Peyer's patch (tissue), 4 donors: ENCODE measurements around the gene SPARCL1. TPM values are rescaled to one million over a fixed set of nuclear protein-coding genes. Genes with fewer than 3 reads are reported as not detected.

Experiments used
- DNase-seq, 3 donors: peaks; one replicate each; pipeline ENCODE4 v3.0.0-alpha.2; 2017 to 2019
- H3K27ac ChIP-seq, 4 donors: fragments of 200-600 bp; sonication (generic); one replicate each; pipeline ENCODE4 v1.5.1; 2016 to 2019
- H3K27me3 ChIP-seq, 2 donors: fragments of 200-600 bp; sonication (generic); one replicate each; pipeline ENCODE4 v1.5.1; 2019
- H3K36me3 ChIP-seq, 3 donors: fragments of 200-600 bp; sonication (generic); one replicate each; pipeline ENCODE4 v1.5.1; 2016 to 2019
- H3K4me1 ChIP-seq, 4 donors: fragments of 200-600 bp; sonication (generic); one replicate each; pipeline ENCODE4 v1.5.1; 2016 to 2019
- H3K4me3 ChIP-seq, 4 donors: fragments of 200-600 bp; sonication (generic); 1 replicate in 3 of 4; 2 replicates in 1 of 4; pipeline ENCODE4 v1.5.1; 2016 to 2019; ENCODE audit warnings: mild to moderate bottlenecking in 1 of 4
- H3K9me3 ChIP-seq, 4 donors: fragments of 200-600 bp; sonication (generic); one replicate each; pipeline ENCODE4 v1.5.1; 2016 to 2019; ENCODE audit warnings: mild to moderate bottlenecking in 1 of 4
- POLR2A ChIP-seq, 2 donors: fragments of 450-650 bp; IDR thresholded peaks; one replicate each; pipeline ENCODE4 v1.5.1; 2017; ENCODE audit warnings: antibody characterized with exemption in 2 of 2, mild to moderate bottlenecking in 2 of 2, moderate library complexity in 2 of 2
- total RNA-seq, 4 donors: library from RNA; depleted of rRNA; stranded (reverse); fragments of >200 nt; gene quantifications; one replicate each; pipeline ENCODE4 v1.1.0, GENCODE V29; 2016
- TF ChIP-seq, protein P1 (sequence below), 6 experiments: fragments of 450-650 bp in 4 of 6; fragments of 200-600 bp in 2 of 6; sonication (generic) in 1 of 6; IDR thresholded peaks; one replicate each; pipeline ENCODE4 v1.5.1; 2017 to 2019; ENCODE audit warnings: antibody characterized with exemption in 6 of 6, mild to moderate bottlenecking in 3 of 6, moderate library complexity in 1 of 6

SPARCL1 gene
- total RNA-seq, 4 donors from 2014 or later, result 37.1 to 120 (median 117) TPM

DNA sequence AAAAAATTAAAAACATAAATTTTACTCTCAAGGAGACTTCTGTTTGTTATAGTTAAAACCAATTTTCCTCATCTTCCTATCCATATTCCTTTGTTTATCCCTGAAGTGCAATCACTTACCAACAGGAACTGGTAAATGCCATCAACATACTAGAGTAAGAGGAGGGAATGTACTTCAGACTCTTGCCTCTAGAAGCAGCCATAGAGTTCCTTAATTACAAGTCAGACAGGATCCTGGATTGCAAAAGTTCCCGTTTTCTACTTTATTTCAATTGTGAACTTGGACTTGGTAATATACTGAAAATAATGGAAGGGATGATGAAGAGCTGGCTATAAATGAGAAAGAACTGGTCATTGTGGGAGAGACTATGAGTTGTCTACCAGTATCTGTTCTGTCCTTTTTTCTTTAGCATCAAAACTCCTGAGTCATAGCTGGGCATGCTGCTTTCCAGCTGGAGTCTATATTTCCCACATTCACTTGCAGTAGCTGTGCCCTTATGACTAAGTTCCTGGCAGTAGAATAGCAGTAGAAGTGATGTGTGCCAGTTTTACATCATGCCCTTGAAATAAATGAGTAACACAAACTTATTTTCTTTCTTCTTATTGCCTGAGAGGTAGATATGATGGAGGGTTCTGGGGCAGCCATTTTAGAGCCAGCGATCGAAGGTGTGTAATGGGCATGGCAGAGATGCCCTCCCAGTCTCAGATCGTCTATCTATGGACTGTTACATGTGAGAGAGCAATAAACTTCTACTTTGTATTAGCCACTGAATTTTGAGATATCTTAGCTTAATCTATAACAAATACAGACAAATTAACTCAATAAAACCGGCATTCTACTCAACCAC, 26.8 kb upstream of the SPARCL1 start:
- no peak overlapping the region for H3K27ac ChIP-seq
- H3K36me3 ChIP-seq, result no peaks in the 10 kb centered on the region
- no peaks in the 10 kb centered on the region for H3K27me3 ChIP-seq
- no peak for DNase-seq
- no peaks in the 10 kb centered on the region for H3K4me1 ChIP-seq
- no peak for TF ChIP-seq POLR2A (IDR thresholded peaks at IDR 0.05)
- TF ChIP-seq, protein P1, sequence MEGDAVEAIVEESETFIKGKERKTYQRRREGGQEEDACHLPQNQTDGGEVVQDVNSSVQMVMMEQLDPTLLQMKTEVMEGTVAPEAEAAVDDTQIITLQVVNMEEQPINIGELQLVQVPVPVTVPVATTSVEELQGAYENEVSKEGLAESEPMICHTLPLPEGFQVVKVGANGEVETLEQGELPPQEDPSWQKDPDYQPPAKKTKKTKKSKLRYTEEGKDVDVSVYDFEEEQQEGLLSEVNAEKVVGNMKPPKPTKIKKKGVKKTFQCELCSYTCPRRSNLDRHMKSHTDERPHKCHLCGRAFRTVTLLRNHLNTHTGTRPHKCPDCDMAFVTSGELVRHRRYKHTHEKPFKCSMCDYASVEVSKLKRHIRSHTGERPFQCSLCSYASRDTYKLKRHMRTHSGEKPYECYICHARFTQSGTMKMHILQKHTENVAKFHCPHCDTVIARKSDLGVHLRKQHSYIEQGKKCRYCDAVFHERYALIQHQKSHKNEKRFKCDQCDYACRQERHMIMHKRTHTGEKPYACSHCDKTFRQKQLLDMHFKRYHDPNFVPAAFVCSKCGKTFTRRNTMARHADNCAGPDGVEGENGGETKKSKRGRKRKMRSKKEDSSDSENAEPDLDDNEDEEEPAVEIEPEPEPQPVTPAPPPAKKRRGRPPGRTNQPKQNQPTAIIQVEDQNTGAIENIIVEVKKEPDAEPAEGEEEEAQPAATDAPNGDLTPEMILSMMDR (IDR thresholded peaks at IDR 0.05), result no peak
- H3K4me3 ChIP-seq, result no peak overlapping the region
- no peaks in the 10 kb centered on the region for H3K9me3 ChIP-seq

DNA sequence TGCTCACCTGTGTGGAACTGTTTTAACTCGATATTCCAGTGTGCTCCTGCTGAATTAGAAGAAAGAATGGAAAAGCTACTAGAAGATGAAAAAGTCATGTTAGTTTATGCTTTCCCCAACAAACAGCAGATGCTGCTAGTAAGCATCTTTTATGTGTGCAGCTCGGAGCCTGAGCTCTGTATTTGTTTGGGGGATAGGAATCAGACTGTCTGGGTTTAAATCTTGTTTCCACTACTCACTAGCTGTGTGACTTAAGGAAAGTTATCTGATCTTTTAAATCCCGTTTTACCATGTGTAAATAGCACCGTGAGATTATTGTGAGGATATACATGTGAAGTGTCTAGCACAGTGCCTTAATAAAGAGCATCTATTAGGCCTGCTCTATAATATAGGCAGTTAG, 24.0 kb upstream of the SPARCL1 start:
- Histone ChIP-seq H3K27me3 (no peaks in the 10 kb centered on the region), H3K9me3 (no peaks in the 10 kb centered on the region), H3K4me1 (no peaks in the 10 kb centered on the region), H3K4me3 (no peak overlapping the region), H3K27ac (no peak overlapping the region), H3K36me3 (no peaks in the 10 kb centered on the region)
- TF ChIP-seq, protein P1 (IDR thresholded peaks at IDR 0.05), result no peak
- no peak for TF ChIP-seq POLR2A (IDR thresholded peaks at IDR 0.05)
- no peak for DNase-seq

DNA sequence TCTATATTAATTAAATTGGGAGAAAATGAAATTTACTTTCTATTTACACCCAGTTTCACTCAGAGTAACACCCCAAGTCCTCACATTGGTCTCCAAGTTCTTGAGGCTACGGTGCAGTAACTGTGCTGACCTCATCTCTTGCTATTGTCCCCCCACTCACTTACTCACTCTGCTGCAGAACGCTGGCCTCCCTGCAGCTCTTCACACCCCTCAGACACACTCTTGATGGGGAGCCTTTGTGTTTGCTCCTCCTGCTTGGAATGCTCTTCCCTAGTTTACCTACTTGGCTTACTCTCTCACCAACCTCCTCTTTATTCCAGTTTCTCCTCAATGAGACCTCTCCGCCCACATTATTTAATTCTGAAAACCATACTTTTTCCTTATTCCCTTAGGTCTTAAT, 22.2 kb upstream of the SPARCL1 start:
- no peaks in the 10 kb centered on the region for H3K36me3 ChIP-seq
- no peaks in the 10 kb centered on the region for H3K27me3 ChIP-seq
- no peak overlapping the region for H3K27ac ChIP-seq
- H3K4me1 ChIP-seq, result no peaks in the 10 kb centered on the region
- no peak for DNase-seq
- H3K9me3 ChIP-seq, result no peaks in the 10 kb centered on the region
- no peak overlapping the region for H3K4me3 ChIP-seq
- TF ChIP-seq, protein P1 (IDR thresholded peaks at IDR 0.05), result no peak
- TF ChIP-seq POLR2A (IDR thresholded peaks at IDR 0.05), result no peak

DNA sequence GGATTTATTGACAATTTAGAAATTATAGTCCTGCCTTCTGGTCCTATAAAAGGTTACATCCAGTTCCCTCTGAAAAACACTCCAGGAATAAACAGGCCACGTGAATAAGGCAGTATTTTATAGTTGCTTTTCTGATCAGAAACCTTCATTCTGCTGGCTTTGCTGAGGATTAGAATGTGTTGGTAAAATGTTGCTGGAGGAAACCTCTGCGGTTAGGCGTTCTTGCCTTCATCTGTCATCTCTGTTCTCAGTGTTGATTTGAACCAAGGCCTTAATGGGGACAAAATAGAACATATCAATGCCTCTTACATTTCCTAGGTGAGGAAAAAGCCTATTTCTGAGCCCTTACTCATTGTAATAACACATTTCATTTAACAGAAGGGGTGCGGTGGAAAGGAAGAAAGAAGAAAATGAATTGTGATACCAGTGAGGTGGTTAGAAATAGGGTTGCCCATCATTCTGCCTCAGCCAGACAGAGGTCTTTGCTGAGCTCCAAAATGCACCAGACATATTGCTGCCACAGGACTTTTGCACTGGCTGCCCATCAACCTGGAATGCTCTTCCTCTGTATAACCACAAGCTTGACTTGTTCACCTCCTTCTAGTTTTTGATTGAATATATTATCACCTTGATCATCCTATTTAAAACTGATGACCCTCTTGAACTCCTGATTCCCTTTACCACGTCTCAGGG, 18.0 kb upstream of the SPARCL1 start:
- TF ChIP-seq, protein P1 (IDR thresholded peaks at IDR 0.05), result no peak
- no peaks in the 10 kb centered on the region for H3K9me3 ChIP-seq
- H3K4me1 ChIP-seq, result no peaks in the 10 kb centered on the region
- DNase-seq, result no peak
- H3K36me3 ChIP-seq, result no peaks in the 10 kb centered on the region
- H3K27me3 ChIP-seq, result no peaks in the 10 kb centered on the region
- H3K27ac ChIP-seq, result no peak overlapping the region
- H3K4me3 ChIP-seq, result no peak overlapping the region

DNA sequence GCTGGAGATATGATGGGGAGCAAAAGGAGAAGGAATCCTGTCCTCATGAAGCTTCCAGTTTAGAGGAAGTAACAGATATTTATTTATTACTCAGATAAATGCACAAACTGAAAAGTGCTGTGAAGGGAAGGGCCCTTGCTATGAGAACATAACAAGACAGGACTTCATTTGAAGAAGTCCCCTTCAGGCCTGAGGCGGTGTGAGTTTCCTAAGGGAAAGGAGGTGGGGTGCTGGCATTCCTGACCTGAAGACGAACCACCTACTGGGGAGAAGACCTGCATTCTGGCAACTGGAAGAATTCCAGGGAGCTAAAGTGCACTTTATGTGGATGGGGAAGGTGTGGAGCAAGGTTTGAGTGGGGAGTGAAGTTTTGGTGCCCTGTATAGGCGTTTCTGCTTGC, 15.9 kb upstream of the SPARCL1 start:
- no peaks in the 10 kb centered on the region for H3K4me1 ChIP-seq
- no peaks in the 10 kb centered on the region for H3K27me3 ChIP-seq
- TF ChIP-seq POLR2A (IDR thresholded peaks at IDR 0.05), result no peak
- TF ChIP-seq, protein P1 (IDR thresholded peaks at IDR 0.05), result no peak
- H3K4me3 ChIP-seq, result no peak overlapping the region
- H3K27ac ChIP-seq, result no peak overlapping the region
- H3K36me3 ChIP-seq, result no peaks in the 10 kb centered on the region
- H3K9me3 ChIP-seq, result no peaks in the 10 kb centered on the region
- DNase-seq, result no peak
